HS-27A (cell line): ENCODE data around the gene HECW1.

ENCODE experiments used
- DNase-seq: peaks from one replicate; pipeline ENCODE4 v3.0.0-alpha.2; 2012; ENCODE audit warnings: low read depth, missing footprints

The HECW1 gene

DNA sequence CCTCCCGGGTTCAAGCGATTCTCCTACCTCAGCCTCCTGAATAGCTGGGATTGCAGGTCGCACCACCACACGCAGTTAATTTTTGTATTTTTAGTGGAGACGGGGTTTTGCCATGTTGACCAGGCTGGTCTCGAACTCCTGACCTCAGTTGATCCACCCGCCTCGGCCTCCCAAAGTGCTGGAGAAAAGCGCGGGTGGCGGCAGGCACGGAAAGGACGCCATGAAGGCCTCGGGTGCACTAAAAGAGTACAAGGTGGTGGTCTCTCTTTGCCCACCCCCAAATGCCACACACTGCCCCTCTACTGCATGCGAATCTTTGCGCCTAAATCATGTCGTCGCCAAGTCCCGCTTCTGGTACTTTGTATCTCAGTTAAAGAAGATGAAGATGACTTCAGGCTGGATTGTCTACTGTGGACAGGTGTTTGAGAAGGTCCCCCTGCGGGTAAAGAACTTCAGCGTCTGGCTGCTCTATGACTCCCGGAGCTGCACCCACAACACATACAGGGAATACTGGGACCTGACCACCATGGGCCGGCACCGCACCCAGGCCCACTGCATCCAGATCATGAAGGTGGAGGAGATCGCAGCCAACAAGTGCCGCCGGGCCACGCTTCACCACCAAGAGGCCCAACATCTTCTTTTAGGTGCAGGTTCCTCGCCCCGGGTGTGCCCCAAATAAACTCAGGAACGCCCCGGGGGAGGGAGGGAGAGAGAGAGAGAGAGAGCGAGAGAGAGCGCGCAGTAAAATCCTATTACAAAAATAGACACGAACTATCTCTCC, 161.7 kb downstream of the HECW1 start:
- no peak for DNase-seq

DNA sequence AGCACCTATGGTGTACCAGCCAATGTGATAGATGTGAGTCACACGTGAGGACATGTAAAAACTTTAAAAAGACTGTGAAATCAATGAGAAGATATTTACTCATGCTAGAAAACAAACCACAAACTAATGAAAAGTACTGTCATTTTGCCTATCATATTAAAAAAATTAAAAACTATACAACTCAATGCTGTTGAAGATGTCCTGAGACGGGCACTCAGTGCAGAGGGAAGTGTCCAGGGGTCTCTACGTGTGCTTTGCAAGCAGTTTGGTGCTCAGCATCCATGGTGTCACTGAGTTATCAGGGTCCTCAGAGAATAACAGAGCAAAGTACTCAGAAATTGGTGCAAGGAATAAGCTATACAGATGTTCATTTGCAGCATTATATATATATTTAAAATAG, 162.3 kb downstream of the HECW1 start:
- no peak for DNase-seq

DNA sequence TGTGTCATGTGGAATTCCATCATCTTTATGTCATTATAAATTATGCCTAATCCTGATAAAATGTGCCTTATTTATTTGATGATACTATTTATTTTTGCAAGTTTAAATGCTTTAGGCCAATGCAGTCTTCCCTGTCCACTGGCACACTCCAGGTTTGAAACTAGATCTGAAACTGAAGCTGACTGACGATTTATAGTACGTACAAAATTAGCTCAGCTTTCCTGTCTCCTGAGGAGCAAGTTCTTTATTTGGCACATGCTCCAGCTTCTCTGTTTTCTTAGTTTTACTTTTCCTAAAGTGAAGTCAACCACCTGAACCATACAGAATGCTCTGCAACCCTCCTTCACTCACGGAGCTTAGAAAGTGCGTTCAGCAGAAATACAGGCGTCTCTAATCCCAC, 164.1 kb downstream of the HECW1 start:
- DNase-seq: no peak

DNA sequence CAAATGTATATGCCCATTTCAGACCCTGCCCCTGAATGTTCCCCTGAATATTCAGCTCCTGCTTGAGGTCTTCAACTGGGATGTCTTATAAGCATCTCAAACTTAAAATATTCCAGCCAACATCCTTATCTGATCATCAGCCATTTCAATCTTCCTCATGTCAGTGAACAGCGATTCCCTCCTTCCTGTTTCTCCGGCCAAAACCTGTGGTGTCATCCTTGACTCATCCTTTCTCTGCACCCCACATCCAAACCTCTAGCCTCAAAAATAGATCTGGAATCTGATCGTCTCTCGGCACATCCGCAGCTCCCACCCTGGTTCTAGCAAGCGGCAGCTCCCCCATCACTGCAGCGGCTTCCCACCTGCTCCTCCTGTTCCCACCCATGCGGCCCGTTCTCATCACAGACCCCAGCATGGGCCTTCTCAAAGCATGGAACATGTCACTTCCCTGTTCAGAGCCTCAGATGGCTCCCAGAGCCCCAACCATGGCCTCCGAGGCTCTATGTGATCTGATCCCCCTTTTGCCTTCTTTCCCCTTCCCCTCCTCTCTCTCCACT, 165.7 kb downstream of the HECW1 start:
- no peak for DNase-seq

DNA sequence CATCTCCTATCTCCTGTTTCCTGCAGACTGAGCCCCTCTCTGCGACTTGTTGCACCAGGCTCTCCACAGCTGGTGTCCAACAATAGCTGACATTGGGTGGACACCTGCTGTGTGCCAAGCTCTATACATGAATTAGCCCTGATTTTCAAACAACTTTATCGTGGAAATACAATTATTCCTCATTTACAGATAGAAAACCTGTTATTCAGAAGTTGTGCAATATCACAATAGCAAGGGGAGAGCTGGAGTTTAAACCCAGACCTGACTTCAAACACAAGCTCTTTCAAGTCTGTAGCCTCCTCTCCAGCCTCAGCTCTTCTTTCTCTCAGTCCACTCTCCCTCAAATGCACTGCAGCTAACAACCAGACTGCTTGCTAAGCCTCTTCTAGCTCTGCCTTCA, 168.8 kb downstream of the HECW1 start:
- no peak for DNase-seq

DNA sequence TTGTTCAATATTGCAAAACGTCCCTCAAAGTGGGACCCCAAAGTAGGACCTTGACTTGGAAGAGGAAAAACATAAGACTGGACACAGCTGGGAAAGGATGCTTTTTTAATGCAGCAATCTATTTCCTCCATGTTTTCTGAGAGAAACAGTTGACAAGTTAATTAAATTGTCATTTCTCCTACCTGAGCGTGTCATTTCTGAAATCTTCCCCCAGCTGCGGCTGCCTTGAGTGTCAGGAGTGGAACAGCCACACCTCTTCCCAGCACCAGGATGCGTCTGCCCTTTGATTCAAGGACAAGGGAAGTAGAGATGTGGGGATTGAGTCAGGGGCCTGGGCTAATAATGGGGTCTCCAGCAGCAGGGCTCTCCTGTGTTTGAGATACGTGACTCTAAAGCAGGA, 171.3 kb downstream of the HECW1 start:
- DNase-seq: no peak

DNA sequence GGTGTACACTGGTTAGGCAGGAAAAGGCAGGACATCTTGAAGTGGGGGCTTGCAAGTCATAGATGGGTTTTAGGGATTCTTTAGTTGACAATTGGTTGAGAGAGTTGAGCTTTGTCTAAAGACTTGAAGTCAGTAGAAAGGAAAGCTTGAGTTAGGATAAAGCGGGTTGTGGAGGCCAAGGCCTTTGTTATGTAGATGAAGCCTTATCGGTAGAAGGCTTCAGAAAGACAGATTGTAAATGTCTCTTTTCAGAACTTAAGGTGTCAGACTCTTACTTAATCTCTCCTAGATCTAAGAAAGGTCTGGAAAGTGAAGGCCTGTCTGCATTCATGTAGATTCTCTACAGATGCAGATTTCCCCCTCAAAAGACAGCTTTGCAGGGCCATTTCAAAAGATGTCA, 177.4 kb downstream of the HECW1 start:
- DNase-seq: no peak

DNA sequence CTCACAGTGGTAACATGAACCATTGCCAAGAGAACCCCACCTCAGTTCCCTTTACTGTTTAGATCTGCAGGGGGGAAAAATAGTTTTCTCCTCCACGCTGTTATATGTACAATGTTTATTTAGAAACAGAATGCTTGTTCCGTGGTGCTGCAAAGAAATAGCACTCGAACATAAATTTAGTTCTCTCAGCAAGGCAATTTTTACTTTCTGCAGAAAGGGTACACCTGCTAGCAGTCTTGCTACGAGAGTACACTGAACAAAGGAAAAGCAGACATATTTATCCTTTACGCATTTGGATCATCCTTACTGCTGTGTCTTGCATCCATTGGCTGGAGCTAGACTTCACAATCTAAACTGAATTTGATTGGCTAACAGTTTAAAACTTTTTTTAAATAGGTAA, 178.5 kb downstream of the HECW1 start:
- DNase-seq: no peak

DNA sequence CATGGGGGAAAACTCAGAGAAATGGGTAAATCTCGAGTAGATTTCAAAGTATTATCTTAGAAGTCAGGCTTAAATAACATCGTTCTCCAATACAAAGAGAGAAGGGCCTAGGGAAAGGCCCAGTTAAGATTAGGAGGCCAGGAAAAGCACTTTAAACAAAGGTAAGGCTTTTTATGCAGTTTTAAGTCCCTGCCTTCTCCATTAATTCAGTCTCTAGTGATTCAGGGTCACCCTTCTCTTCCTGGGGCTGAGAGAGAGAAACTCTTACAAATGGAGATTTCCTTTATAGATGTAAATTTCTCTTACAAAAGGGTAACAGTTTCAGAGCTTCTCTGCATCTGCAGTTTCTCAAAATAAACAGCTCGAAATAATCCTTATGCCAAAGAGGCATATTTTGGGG, 179.3 kb downstream of the HECW1 start:
- DNase-seq: no peak

DNA sequence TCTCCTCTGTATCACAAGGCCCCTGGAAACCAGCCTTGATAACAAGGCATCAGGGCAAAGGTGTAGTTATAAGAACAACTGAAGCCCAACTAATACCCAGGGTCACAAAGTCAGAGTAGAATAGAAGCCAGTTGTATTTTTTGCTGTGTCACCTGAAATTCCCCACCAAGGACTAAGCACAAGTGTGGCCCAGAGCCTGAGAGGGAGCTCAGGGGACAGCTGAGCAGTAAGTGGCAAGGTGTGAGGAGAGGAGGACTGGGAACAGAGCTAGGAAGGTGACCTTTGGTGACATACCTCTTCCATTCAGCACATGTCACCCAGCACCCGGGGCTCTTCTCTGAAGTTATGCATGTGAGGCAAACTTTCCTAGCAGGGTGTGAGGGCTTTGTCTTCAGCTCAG, 179.9 kb downstream of the HECW1 start:
- no peak for DNase-seq

DNA sequence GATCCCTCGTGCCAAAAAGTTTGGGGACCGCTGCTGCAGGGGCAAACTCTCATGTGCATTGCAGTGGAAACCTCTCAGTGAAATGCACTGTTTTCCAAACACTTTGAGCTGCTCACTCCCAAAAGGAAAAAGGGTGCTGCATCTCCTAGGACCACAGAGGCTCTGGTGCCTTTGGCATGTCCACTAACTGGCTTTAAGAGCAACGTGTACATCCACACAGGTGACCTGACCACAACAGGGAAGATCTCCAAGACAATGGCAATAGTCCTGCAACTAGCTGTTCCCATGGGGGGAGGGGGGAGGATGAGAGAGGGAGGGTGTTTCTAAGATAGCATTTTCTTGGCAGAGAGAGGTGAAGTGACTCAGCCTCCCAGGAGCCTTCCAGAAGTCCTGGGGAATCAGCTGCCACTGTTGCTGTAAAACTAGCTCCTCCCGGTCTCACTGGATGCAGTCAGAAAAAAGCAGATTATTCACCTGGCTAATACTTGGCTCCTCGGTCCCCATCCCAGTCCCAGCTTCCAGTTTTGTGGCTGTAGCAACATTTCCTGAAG, 181.7 kb downstream of the HECW1 start:
- peak; percentile 14 for DNase-seq

DNA sequence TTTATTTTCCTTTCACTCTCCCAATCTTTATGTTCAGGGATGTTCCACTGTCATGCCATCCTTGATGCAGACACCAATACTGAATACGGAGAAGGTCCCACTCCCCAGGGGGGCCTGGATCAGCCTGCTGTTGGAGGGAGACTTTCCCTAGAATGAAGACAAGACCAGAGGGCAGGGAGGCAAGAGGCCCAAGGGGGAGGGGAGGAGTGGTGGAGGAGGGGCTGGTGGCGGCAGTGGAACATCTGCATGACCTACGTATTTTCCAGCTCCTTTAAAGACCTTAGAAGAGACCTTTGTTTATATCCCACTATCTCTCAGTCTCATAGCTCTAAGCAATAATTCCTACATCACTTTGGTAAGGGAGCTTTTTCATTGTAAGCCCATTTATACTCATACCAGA, 183.0 kb downstream of the HECW1 start:
- no peak for DNase-seq

DNA sequence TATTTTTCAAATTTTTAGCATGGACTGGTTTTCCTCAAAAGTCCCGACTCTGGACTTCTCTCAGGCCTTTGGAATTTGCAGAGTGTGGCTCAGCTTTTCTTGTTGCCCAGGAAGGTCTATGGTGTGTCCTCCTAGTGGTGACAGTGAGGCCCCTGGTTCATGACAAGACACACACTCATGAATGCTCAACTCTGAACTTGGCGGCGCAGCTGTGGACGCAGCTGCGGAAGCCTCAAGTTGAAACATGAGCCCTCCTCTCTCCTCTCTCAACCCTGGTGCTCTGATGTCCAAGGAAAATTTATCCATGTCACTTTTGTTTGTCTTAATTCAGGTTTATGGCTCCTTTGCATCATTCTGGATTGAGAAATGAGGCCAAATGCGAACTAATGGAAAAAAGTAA, 183.9 kb downstream of the HECW1 start:
- DNase-seq: no peak

DNA sequence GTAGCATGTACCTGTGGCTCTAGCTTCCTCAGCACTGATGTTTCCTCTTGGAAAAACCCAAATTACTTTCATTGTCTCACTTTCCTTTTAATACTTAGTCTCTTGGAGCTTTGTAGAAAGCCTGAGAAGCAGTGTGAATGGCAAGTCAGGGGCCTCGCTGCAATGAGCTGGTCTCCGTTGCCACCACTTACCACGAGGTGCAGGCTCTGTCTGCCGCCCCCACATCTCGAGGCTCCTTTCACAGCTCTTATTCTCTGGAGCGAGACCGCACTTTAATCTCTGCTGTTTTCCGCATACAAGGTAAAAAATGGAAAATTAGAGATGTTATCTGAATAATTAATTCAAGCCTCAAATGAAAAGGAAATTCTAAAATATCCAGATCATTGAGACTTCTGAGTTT, 186.2 kb downstream of the HECW1 start:
- DNase-seq: no peak

DNA sequence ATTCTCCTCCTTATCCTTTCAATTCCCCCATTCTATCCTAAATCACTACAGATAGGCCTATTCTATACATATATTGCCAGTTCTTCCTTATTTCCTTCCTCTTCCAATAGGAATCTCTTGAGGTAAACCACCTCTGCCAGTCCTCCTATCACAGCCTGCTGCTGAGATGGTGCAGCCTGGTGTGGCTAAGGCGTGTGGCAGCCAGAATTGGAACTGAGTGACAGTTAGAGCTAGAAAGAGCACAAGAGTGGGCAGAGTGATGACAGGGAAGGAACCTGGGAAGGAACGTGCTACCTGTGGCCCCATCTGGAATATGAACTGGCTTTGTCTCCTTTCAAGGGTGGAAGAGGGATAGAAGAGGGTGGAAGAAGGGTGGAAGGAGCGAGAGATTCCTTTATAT, 187.7 kb downstream of the HECW1 start:
- no peak for DNase-seq

DNA sequence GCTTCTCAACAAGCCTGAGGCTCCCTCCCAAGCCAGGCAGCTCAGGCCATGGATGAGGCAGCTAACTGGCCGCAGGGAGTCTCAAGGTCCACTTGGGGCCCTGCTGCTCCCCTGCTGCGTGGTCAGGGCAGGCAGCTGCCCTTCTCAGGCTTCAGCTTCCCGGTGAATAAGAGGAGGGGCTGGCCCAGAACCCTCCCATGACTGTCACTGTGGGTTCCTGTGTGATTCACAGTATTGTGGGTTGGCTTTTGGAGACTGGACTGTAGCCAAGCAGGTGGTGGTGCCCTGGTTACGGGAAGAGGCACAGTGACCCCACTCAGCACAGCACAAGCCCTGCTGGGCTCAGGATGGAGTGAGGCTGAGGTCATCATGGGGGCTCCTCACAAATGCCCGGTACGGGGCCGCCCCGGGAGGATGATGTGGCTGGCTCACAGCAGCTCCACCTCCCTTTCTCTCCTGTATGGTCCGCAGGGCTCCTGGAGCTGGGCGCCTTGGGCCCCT, 189.8 kb downstream of the HECW1 start:
- peak; percentile 22 for DNase-seq

DNA sequence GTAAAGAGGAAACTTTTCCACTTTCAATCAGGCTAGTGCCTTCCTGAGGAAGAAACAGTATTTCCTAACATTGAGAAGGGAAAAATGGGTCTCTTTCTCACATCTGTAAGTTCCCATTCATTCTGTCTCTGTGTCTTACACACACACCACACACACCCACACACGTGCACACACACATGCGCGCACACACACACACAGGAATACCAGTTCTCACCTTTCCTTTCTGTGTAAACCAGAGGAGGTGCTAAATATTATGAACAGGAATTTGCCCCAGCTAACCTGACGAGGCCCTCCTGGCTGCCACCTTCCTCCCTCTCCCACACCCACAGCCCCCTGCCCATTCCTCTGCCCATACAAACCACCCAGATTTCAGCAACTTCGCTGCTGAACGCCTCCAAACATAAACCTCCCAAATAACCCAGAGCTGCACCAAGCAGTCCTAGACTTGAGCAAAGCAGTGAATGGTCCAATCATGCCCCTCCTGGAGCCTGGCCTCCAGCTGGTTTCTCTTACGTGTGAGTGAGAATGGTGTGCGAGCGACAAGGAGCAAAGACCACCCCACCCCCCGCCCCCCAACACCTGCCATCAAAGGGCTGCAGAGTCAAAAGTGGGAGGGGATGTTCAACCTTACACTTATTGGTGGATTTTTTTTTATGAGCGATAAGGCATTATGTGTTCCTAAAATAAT, 190.5 kb downstream of the HECW1 start:
- DNase-seq: no peak

DNA sequence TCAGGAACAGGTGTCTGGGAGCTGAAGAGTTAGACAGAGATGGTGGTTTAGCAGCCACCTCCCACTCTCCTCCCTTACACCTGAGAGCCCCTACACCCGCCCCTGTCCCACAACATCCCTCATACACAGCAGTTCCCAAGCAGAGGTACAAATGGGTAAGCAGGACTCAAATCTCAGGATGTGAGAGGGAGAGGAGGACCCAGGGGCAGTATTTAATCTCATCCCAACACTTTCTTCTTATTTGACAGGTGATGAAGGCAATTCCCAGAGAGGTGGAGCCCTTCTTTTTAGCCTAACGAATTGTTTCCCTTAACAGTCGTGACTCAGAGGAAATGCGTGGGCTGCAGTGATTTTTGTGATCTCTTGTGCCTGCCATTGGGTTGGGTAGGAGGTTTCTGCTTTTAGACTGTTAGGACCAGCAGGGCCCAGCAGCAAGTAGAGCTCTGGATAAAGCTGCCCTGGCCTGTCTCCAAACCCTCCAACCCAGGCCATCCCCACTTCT, 191.3 kb downstream of the HECW1 start:
- DNase-seq: no peak

DNA sequence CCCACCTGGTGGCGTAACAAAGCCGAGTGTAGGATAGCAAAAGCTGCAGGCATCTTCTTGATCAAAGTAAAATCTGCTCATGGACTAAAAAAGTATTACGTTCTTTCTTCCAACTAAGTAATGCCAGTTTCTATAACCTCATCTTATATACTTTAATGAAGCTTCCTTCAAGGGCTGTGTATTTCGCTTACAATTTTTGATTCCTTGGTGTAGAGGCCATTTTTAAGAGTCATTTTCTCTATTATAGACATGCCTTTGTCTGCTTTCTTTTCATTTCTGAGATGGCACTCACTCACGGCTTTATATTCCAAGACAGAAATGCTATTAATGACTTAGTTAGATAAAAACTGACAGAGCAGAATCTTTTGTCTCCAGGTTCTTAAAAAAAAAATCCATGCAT, 194.0 kb downstream of the HECW1 start:
- DNase-seq: no peak

DNA sequence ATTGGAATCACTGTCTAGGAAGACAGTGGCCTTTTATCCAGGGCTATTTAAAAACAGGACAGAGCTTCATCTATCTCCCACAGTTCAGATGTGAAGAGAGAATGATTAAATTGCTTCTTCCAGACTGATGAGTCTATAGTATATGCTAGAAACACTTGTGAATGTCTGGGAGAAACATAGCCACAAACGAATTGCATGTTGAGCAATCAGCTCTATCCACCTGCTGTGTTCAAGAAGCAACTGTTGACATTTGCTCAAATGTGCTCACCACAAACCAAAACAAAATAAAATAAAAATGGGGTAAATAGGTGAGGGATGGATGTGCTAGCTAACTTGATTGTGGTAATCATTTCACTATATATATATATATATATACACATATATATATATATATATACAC, 195.1 kb downstream of the HECW1 start:
- no peak for DNase-seq

DNA sequence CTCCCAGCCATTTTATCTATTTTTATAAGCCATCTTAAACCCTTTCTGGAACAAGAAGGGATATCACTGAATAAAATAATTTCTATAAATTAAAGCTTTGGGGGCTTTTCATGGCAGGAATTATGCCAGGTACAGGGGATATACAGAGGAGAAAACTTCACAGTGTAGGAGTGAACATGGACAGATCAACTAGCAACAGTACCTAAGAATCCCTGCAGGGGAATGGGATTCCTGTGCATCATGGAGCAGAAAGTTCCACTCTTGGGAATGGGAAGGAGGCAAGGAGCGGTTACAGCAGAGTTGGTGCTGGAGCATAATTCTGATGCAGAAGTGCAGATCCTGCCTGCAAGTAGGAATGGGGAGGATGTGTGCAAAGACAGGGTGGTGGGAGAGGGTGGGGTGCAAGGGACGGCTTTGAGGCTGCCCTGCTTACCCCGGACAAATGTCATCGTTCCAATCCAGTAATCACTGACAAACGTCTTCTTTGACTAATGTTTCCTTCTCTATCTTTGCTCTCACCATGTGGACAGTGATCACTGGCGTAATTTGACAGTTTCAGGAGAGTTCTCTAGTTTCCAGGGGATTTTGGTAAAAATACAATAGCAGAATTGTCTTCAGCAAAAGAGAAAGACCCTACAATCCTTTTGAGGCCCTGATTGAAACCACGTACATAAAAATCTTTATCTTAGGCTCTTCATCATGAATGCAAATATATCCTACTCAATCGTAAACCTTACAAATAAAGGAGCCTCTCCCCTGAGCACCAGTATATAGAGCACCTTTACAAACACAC, 196.7 kb downstream of the HECW1 start:
- DNase-seq: no peak

DNA sequence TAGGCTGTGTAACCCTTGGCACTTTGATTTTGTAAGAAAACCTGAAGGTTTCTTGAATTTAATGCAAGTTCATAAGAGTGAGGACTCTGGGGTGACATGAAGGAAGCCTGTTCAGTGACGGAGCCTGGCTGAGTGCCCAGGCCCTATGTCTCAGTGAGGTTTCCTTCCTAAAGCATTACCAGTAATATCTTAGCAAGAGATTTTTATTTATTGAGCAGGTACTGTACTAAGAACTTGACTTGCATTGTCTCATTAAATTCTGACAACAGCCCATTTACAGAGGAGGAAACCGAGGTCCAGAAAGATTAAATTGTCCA, 197.2 kb downstream of the HECW1 start:
- DNase-seq: no peak
